ENCODE data around the gene NDUFAF7.

DNA sequence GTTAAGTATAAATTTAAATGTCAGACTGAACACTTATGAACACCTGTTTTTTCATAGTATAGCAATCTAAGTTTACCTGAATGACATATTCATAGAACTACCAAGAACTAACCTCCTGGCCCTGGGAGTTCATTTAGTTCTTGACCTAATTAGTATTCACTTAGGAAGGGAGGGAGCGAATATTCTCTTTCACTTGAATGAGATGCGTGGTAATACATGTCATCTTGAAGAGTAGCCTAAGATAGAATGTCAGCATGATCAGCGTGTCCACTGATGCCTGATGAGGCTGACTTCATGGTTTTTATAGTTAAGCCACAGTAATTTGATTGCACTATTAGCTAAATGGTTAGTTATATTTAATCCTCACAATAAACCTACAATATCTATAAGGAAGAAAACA lies 13.3 kb downstream of the NDUFAF7 start:
- no peak for TF ChIP-seq POLR2A (IDR thresholded peaks at IDR 0.05)
- TF ChIP-seq, protein P1, sequence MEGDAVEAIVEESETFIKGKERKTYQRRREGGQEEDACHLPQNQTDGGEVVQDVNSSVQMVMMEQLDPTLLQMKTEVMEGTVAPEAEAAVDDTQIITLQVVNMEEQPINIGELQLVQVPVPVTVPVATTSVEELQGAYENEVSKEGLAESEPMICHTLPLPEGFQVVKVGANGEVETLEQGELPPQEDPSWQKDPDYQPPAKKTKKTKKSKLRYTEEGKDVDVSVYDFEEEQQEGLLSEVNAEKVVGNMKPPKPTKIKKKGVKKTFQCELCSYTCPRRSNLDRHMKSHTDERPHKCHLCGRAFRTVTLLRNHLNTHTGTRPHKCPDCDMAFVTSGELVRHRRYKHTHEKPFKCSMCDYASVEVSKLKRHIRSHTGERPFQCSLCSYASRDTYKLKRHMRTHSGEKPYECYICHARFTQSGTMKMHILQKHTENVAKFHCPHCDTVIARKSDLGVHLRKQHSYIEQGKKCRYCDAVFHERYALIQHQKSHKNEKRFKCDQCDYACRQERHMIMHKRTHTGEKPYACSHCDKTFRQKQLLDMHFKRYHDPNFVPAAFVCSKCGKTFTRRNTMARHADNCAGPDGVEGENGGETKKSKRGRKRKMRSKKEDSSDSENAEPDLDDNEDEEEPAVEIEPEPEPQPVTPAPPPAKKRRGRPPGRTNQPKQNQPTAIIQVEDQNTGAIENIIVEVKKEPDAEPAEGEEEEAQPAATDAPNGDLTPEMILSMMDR (IDR thresholded peaks at IDR 0.05 in 8 of 11, conservative IDR thresholded peaks at IDR 0.05 in 3 of 11) = no peak

Measured in spleen (tissue), 7 donors.